HG02885 (cell line): ENCODE measurements around the gene SELENOO.

ENCODE experiments used
- ATAC-seq: cut with Tn5 transposase; IDR thresholded peaks from one replicate; pipeline ENCODE4 v1.9.1; 2021; ENCODE audit warnings: mild to moderate bottlenecking; ENCODE audit not compliant: unreplicated experiment, poor library complexity

Gene SELENOO

GRCh38 chr22:50227579-50228215 is 26.9 kb downstream of the SELENOO start:
- ATAC-seq = no peak

DNA sequence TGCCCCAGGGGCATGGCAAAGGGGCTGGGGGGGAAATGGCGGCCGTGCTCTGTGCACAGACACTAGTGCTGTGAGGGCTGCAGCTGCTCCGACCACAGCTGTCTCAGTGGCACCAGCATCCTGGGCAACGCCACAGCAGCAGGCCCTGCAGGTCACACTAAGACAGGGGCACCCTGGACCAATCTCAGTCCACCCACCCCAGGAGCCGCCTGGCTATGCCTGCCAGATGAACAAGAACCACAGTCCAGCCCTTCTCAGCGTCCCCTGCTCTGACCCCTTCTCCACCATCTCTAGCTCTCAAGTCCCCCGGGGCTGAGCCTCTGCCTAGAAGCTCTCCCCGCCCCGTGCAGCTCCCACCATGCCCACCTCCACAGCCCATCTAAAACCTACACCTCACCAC is 27.6 kb downstream of the SELENOO start:
- ATAC-seq = no peak

GRCh38 chr22:50229370-50229769 is 28.6 kb downstream of the SELENOO start:
- no peak for ATAC-seq

DNA sequence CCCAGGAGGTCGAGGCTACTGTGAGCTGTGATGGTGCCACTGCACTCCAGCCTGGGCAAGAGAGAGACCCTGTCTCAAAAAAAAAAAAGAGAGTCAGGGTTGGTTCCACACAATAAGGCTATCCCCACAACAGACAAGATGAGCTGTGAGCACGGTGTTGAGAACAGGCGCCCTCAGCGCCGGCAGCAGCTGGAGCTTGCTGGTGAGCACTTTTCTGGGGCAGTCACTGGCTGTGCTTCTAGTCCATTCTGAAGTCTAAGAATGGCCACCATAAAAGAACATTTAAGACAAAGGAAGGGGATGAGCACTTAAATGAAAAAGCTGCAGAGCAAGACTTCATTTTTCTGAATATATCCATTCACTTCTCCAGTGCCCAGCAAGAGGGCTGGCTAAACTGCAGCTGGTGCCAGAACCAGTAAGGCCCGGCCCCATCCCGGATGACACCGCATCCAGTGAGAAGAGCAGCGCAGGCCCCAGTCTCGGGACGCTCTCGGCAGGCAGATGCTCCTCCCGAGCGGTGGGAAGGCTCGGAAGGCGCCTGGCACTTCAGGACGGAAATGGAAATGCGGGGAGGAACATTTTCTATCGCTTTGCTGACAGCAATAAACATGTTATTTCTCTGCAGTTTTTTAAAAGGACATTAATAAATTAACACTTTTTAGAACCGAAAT is 31.8 kb downstream of the SELENOO start:
- no peak for ATAC-seq

DNA sequence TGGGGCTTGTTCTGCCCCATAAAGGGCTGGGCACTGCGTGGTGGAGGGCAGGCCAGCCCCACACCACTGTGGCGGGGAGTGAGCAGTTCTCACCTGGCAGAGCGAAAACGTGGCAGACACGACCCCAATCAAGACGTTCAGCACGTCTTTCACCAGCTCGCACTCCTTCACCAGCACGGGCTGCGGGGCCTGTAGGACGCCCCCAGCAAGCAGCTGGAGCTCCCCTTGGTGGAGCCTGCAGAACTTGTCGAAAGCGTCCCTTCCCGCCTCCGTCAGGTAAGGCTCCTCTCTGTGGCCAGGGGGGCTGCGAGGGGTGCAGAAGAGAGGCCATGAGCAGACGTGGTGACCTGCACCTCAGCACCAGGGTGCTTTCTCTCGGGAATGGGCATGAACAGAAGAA is 32.4 kb downstream of the SELENOO start:
- ATAC-seq = no peak

DNA sequence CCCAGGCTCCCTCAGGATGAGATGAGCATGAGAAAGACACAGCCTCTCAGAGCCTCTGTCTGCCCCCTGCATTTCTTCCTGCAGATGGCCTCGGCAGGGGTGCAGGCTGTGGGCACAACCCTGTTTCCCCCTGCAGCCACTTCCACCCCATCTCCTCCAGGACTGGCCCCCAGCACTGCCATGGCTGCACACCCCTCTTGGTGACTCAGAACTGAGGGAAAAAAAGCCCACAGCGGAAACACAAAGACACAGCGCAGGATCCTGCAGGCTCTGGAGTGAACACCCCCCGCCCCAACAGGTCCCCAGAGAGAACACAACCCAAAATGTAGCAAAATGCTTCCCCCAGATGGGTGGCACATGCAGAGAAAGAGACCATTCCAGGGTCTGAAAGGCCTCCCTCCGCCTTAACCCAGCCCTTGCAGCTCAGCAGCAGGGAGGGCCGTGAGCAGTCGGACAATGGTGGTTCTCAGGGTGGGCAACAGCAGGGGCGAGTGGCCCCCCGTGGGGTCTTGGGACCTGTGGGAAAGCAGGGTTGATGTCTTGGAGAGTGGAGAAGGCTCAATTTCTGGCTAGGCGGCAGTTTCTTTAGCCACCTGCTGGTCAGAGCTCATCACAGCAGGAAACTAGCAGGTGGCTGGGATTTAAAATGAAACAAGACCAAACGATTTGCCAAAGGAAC is 36.1 kb downstream of the SELENOO start:
- ATAC-seq = no peak

GRCh38 chr22:50238755-50239154 is 37.9 kb downstream of the SELENOO start:
- ATAC-seq = no peak

DNA sequence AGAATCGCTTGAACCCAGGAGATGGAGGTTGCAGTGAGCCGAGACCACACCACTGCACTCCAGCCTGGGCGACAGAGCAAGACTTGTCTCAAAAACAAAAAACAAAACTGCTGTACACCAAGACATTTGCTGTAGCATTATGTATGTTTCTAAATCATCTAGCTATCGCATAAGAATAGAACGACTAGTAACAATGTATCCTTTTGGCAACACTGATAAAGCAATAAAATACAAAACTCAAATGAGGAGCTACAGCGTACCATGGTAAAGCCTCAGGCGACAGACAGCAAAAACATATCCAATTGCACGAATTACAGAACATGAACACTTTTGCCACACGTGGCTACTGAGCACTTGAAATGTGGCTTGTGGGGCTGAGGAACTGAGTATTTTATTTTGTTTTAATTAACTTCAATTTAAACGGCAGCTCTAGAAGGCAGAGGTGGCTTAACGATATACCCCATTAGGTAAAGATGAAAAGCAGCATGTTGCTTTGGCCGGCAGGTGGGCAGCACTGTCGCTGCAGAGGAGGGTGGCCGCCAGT is 41.7 kb downstream of the SELENOO start:
- no peak for ATAC-seq

DNA sequence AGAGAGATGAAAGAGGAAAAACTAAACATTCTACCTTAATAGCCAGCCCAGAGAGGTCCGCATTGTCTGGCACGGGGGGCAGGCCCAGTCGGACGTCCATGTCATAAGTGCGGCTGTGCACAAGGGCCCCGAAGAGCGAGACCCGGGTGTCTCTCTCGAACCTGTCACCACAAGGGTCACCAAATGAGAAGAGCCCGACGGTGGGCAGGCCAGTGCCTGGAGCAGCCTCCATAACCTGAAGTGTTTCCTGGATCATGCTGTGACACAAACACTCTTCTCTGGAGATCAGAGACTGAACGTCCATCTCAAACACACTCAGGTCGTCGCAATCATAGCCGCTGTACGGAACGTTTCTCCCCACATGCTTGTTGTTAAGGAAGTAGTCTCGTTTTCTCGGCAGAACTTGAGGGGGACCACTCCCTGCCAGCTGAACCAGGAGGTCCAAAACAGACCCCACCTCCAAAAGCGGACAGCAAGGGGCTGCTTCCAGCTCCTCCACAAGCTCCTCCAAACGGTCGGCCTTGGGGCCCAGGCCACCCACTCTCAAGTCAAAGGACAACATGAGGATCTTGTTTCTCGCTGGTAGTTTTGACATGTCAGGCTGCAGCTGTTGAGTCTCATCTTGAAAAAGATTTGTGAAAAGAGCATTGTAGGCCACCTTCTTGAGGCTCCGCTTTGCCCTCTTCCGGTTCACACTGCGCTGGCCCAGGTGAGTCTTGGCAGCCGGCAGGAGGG is 43.0 kb downstream of the SELENOO start:
- no peak for ATAC-seq

DNA sequence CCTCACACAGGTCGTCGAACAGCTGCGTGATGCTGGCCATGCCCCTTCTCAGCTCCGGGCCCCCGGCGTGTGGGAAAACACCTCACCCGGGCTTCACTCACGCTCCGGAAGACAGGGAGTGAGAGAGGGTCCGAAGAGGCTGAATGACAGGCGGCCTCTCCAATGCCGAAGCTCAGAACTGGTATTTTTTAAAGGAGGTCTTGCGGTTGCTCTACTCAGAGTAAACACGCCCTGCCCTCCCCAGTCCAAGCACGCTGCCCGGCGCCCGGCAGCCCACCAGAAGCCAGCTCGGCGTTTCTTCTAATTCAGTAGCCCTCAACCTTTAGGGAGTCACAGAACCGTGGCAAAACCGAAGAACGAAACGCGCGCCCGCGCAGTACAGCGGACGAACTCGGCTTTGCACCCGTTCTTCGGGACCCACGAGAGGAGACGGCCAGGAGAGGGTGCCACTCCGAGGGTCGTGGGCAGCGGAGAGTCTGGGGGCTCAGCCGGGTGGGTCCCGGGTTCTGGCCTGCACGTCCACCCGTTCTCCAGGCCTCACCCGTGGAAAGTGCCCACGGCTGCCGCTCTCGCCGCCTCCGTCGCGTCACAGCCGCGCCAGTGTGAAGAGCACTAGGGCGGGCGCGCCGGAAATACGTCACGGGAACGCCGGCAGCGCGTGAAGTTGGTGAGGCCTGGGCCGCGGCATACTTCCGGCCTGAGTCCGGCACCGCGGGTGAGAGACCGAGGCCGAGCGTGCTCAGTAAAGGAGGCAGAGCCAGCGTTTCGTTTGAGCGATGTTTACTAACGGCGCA is 43.8 kb downstream of the SELENOO start, which contains the start of gene TUBGCP6:
Gene TUBGCP6 (minus strand): TSS at position 604 of the 794 bp plus-strand sequence. CDS start 564 bp downstream, at position 40.
- ATAC-seq = peak; percentile 74

DNA sequence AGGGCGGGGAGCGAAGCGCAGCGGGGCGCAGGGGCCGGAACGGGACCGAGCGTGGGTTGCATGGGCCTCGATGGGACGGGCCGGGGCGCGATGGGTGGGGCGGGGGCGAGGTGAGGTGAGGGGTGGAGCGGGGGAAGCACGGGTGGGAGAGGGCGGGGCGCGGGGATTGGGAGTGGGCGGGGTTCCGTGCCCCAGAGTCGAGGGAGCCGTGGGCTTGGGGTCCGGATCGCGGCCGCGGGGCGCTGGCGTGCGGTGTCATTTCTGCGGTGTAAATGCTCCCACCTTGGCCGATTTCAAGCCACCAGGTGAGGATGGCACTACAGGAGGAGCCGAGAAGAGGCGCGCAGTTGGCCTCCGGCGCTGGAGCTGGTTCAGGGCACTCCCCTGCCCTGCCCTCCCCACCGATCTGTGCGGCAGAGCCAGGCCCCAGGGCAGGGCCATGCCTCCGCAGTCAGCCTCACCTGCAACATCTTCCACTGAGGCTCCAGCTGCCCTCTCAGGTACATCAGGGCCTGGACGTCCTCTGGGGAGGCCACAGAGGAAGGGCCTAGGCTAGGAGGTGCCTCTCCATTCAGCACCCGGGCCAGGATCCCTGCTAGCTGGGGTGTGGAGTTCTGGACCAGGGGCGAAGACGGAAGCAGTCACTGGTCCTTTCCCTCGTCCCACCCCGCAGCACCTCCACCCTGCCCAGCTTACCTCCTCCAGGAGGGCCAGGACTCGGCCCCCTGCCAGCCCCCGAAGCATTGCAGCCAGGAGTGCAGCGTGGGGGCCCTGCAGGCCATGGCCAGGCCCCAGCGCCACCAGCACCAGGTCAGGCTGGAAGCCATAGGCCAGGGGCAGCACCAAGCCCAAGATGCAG is 44.6 kb downstream of the SELENOO start:
- no peak for ATAC-seq

DNA sequence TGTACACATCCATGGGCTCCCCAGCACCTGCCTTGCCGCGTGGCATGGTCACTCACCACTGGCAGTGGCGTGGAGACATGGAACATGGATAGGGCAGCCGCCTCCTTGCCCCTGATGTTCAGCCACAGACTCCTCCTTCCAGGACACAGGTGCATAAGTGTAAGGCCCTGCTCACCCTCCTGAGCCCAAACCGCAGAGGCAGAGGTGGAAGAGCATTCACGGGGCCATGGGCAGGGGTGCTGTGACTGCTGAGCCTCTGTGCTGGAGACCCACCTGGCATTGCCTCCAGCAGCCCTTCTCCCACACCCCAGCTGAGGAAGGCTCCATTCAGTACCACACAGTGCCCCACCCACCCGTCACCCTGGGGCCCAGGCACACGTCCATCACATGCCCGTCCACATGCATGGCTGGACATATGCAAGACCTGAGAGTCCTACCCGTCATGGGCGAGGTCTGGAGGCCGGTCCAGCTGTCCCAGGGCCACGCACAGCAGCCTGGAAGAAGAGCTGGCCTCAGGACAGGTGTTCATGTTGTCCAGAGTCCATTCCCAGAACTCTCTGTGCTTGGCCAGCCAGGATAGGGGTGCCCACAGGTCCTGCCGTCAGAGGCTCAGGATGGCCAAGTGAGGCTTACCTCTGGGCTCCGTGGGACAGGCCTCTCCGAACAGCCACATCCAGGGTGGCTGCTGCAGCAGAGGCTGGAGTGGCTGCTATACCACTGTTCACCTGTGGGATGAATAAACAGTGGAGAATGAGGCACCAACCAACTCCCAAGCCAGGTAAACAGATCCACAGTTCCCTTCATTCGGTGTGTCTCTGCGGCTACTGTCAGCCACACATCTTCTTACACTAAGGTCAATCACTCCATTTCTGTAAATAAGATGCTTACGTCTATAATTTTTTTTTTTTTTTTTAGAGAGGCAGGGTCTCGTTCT is 45.7 kb downstream of the SELENOO start:
- no peak for ATAC-seq

- no peak for ATAC-seq
These were observed 46.9 kb downstream of the SELENOO start for GRCh38 chr22:50247748-50248147.

DNA sequence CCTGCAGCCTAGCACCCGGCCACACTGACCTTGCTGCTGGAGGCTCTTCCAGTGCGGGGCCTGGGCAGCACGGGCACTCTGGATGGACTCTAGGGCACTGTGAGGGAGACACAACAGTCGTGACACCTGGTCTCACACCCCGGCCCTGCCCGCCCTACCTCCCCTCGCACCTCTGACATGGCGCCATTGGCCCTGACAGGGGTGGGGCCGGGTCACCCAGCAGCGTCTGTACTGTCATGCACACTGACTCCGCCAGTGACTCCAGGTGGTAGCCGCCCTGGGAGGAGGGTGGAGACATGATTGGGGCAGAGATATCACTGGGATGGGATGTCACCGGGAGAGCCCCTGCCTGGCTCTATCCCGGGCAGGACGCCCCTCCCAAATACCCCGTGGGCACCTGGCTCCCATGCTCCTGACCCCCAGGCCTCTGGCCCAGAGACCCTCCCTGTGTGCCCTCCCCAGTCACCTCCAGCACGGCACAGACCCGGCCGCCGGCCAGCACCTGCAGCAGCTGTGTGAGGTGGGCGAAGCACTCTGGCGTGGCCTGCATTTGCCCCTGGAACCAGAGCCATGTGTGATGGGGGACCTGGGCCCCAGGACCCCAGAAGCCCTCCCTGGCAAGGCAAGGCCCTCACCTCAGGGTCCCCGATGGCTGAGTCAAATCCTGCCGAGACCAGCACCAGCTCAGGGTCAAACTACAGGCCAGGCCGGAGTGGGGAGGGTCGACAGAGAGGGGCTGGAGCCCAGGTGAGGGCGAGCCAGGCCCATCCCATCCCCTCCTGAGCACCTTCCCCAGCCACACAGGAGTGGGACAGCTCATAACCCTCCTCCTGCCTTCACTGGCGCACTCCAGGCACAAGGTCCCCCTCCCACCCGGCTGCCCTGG is 47.6 kb downstream of the SELENOO start:
- ATAC-seq = no peak

GRCh38 chr22:50249341-50250248 is 48.8 kb downstream of the SELENOO start:
- no peak for ATAC-seq

DNA sequence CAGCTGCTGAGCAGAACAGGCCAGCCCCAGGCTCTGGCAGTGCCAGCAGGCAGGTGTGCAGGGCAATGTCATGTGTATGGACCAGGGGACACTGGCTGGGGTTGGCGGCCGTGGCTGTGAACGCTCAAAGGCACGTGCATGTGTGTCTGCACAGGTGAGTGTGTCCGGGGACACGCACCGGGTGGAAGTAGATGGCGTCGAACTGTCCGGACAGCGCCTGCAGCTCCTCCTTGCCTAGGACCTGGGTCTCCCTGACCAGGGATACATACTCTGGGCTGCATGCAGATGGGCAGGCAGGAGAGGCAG is 49.4 kb downstream of the SELENOO start:
- no peak for ATAC-seq
